ENCODE data around the gene DISP3. TPM values are rescaled to one million over a fixed set of nuclear protein-coding genes. Genes with fewer than 3 reads are reported as not detected.

Gene DISP3
- total RNA-seq, 1 donor from 2014 or later = 0.30 TPM

GRCh38 chr1:11461531-11462137 is 17.3 kb upstream of the DISP3 start:
- peak; percentile 40 for DNase-seq

GRCh38 chr1:11462224-11462923 is 16.6 kb upstream of the DISP3 start:
- no peak for DNase-seq

- DNase-seq = no peak
Observed at GRCh38 chr1:11463177-11463576, 15.8 kb upstream of the DISP3 start.

- no peak for DNase-seq
Observed at GRCh38 chr1:11465307-11465706, 13.6 kb upstream of the DISP3 start.

GRCh38 chr1:11466416-11466815 is 12.5 kb upstream of the DISP3 start:
- no peak for DNase-seq

GRCh38 chr1:11468878-11469277 is 10.1 kb upstream of the DISP3 start:
- DNase-seq = no peak

- no peak for DNase-seq
Observed at GRCh38 chr1:11470912-11471311, 8.0 kb upstream of the DISP3 start.

- DNase-seq = no peak
Observed at GRCh38 chr1:11471473-11471872, 7.5 kb upstream of the DISP3 start.

- DNase-seq = no peak
Observed at GRCh38 chr1:11472284-11472683, 6.7 kb upstream of the DISP3 start.

GRCh38 chr1:11472741-11473140 is 6.2 kb upstream of the DISP3 start:
- no peak for DNase-seq

- no peak for DNase-seq
Observed at GRCh38 chr1:11473491-11474034, 5.4 kb upstream of the DISP3 start.

GRCh38 chr1:11474826-11475225 is 4.1 kb upstream of the DISP3 start:
- no peak for DNase-seq

GRCh38 chr1:11475748-11476147 is 3.2 kb upstream of the DISP3 start:
- DNase-seq = no peak

- no peak for DNase-seq
Observed at GRCh38 chr1:11479375-11479979, 522 bp downstream of the DISP3 start.

- no peak for DNase-seq
Observed at GRCh38 chr1:11481019-11481418, 2.1 kb downstream of the DISP3 start.

- no peak for DNase-seq
Observed at GRCh38 chr1:11482198-11482597, 3.2 kb downstream of the DISP3 start.

GRCh38 chr1:11482701-11483479 is 3.9 kb downstream of the DISP3 start:
- no peak for DNase-seq

- DNase-seq = no peak
Observed at GRCh38 chr1:11483581-11484320, 4.8 kb downstream of the DISP3 start.

- no peak for DNase-seq
Observed at GRCh38 chr1:11484321-11484655, 5.3 kb downstream of the DISP3 start.

- no peak for DNase-seq
Observed at GRCh38 chr1:11485191-11485590, 6.2 kb downstream of the DISP3 start.

- peak; percentile 38 for DNase-seq
Observed at GRCh38 chr1:11486231-11487009, 7.5 kb downstream of the DISP3 start.

Data from skin of body (tissue), 2 donors.